Midbrain (tissue), 1 donor: ENCODE results near the gene PRKCE.

ENCODE experiments used
- DNase-seq: peaks from one replicate; lab custom pipeline; 2025; lab: John Stamatoyannopoulos, UW

Gene PRKCE

DNA sequence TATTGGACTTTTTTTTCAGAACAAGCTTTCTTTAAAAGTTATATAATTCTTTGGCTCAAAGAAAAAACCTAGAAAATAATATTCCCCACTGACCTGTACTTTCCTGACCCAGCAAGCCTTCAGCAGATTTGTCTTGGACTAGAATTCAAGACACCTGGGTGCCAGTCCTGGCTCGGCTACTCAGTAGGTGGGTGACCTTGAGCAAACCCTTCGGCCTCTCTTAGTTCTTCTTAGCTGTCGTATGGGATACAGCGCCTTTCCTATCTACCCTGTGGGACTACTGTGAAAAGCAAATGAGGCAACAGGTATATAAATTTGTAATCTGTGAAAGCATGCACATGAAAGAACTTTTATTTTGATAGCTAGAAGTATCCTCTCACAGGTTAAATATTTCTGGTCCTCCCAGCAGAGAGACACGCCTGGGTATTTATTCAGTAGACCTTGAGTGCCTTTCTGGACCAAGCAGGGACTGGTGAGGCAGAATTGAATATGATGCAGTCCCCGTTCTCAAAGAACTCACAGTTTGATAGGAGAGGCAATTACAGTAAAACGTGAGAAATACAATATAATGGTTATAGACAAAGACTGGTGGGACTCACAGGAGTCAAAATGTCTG lies 576.3 kb downstream of the PRKCE start:
- DNase-seq, result no peak

DNA sequence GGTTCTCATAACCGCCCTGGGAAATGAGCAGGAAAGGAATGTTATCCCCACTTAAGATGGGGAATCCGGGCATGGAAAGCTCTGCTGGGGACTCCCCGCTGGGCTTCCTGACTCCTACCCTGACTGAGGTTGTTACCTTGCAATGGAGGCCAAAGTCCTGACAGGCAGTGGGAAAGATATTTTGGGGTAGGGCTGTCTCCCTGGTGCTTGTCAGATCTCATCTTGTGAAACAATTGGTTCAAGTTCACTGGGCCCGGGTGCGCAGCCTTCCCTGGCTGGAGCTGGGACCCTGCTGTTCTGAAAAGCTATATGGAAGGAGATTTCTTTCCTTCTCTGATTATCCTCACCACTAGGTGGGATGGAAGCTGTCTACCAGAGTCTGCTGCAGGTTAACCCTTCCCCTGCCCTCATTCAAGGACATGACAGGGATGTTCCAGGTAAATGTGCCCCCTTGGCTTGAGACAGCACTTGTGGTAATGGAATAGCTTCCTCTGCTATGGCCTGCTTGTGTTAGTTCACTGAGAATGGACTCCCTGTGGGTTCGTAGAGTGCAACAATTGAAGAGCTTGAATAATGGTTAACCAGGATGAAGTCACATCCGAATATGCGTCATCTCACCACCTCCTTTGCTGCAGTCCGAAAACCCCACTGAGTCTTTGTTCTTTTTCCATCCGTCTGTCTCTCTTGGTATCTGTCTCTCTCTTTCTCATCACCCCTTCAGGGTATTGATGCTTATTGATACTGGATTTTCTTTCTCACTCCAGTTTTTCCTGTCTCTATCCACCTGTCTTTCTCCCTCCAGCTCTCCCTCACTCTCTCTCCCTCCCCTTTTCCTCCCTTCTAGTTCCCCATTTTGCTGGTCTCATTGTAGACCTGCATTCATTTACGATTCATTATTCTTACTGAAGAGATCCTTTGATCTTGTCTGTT lies 577.9 kb downstream of the PRKCE start:
- no peak for DNase-seq

DNA sequence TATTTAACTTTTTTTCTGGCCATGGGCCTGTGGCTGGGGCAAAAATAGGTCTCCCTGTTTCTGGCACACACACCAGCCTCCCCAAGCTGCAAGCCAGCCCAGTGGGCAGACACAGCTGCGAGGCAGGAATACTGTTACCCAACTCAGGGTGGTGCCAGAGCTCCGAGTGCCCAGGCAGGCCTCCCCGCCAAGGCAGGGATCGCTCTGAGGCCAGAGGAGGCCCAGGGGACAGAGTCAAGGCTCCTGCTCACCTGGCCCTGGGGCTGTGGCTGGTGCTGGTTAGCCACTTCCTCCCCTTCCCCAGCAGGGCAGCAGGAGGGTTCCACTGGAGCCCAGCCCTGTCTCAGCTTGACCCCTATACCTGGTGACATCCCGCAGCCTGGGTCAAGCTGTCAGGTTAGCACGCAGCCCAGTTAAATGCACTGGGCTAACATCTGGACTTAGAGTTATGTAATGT lies 578.7 kb downstream of the PRKCE start:
- DNase-seq, result peak; percentile 2

DNA sequence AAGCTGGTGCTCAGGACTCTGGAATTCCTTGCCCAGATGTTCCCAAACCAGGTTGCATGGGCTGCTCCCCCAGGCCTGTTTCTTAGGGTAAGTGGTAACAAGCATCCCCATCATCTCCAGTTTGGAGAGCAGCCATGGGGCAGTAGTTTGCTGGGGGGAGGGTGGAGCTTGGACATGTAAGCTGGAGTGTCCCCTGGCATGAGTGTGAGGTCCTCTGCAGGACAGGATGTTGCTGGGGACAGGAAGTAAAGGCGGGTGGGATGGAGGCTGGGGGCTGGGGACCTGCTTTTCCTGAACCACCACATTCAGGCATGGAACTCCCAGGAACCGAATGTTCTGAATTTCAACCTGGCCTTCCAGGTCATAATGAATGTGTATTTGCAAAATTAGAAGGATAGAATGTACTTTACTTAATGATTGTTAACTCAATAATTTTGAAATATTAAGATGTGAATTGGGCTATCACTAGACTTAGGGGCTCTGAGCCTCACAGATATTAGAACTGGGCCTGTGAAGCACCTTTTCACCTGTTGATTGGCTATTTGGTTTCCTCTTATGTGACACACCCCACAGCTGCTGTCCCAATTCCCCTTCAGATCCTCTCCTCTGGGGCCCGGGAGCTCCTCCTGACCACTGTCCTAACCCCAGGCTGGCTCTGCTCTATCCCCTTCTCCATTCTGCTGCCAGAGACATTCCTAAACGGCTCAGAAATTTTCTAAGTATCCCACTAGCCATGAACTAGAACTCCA lies 579.4 kb downstream of the PRKCE start:
- no peak for DNase-seq

DNA sequence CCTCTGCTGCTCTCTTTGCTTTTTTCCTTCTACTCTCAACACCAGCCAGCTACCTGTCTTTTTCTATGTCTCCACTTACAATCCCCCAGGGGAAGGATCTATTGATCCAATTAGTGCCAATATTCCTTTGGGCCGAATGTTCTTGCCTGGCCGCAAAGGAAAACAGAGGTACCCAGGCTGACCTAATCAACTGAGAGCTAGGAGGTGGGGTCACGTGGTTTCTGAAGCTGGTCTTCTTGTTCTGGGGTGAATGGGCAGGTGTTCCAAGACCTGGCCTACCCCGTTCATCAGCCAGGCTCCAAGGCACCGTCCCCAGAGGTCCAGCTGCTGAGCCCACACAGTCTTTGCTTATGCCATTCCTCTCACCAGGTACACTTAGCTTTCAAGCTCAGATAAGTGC lies 580.2 kb downstream of the PRKCE start:
- DNase-seq, result no peak

DNA sequence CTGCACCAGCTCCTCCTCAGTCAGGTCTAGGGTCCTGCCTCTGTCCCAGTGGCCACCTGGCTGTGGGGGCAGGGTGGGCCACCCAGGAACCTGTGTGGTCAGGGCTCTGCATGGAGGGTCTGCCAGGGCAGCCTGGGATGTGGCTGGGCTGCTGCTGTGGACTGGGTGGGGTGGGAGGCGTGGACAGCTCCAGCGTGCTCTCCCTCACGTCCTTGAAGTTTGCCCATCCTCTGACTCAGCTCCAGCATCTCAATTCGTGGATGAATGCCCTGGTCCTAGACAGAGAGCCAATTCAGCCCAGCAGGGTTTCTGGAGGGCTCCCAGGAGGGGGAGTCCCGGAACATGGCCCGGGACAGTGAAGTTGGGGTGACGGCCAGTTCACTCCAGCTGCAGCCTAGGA lies 581.4 kb downstream of the PRKCE start:
- DNase-seq, result no peak

DNA sequence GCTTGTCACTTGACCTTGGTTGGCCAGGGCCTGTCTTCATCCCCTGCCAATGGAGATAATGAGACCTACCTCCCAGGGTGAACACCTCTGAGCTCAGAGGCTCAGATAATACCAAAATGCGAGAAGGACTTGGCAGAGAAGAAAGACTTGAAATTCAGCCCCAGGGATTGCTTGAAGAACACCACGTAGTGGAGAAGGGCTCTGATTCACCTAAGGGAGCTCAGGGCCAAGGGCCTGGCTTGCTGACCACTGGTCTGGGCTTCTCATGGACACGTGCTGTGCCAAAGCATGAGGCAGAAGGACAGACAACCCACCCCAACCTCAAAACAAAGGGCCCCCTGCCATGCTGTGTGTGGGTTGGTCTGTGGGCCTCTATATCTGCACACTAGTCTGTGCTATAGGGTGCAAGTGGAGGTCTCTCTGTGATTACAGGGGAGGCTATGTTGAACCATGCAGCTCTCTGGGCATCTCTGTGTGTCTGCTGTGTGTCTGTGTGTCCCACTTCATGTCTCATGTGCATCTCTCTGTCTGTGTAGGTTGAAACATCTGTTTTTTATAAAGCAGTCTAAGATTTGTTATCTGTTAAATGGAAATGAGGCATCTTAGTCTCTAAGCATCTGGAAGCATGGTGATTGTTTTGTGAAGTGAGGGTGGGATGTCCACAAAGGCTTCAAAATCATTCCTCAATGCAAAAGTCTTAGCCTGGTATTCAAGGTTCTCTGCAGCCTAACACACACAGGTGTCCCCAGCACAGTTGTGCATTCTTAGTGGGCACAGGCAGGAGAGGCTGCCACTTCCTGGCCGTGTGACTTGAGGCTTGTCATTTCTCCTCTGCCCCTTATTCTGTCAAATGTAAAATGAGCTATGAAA lies 584.8 kb downstream of the PRKCE start:
- no peak for DNase-seq

DNA sequence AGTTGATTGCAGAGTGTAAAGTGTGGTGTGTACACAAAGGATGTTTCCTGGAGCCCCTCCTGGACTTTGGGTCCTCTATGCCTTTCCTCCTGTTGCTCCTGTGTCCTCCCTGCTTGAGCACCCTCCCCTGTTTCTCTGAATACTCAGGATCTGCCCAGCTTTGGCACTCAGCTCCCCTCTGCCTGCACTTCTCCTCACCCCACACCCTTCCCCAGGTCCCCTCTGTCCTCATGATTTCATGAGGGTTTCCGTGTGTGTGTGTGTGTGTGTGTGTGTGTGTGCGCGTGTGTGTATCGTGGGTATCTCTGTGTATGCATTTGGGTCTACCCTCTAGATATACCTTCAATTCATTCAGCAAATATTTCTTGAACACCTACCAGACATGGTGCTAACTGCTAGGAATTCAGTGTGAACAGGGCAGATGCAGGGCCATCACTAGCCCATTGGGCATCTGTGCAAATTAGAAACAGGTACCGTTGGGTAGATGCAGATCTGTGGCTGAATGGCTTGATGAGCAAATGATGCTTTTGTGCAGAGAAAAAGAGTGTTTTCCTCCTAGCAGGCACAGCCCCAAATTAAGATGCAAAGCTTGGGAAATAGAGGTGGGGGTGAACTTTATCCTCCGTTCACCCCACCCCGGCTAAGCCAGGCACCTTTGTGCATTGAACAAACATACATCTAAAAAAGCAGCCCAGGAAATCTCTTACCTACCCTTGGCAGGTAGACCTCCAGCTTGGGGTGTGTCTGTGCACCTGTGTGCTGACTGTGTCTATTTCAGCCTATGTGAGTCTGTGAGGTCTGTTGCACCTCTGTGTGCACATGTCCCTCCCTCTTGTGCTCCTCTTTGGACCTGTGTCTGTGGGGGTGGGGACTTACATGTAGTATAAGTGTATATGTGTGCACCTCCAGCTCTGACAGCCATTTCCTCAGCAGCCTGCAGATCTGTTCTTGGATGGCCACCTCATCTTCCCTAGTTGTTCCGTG lies 585.7 kb downstream of the PRKCE start:
- DNase-seq, result no peak
